Esophagus (tissue), 2 donors: ENCODE measurements around the gene IFNL1. TPM values are rescaled to one million over a fixed set of nuclear protein-coding genes. Genes with fewer than 3 reads are reported as not detected.
"Not testable (repeated sequence)": the region's sequence is repeated elsewhere in the genome, so short reads cannot be mapped to it uniquely, and the experiment has no call there.

Experiments
- H3K27ac ChIP-seq, 2 donors: one replicate each; pipeline ENCODE4 v1.5.1; 2013; ENCODE audit warnings: low read depth in 2 of 2, mild to moderate bottlenecking in 2 of 2, inconsistent platforms in 1 of 2, low read length in 1 of 2, moderate library complexity in 1 of 2
- H3K27me3 ChIP-seq, 2 donors: one replicate each; pipeline ENCODE4 v1.6.1; 2013; ENCODE audit warnings: low read length in 2 of 2, control low read depth in 1 of 2, mild to moderate bottlenecking in 1 of 2; ENCODE audit not compliant: insufficient read depth in 2 of 2, control insufficient read depth in 1 of 2
- H3K36me3 ChIP-seq, 2 donors: one replicate each; pipeline ENCODE4 v1.6.1; 2013; ENCODE audit warnings: low read length in 1 of 2; ENCODE audit not compliant: control insufficient read depth in 2 of 2, insufficient read depth in 2 of 2
- H3K4me1 ChIP-seq, 2 donors: one replicate each; pipeline ENCODE4 v1.6.1; 2013; ENCODE audit warnings: low read length in 1 of 2; ENCODE audit not compliant: control insufficient read depth in 2 of 2, insufficient read depth in 2 of 2
- H3K4me3 ChIP-seq, 2 donors: one replicate each; pipeline ENCODE4 v1.5.1; 2013; ENCODE audit warnings: low read length in 2 of 2, mild to moderate bottlenecking in 2 of 2, low read depth in 1 of 2, moderate library complexity in 1 of 2
- H3K9me3 ChIP-seq, 2 donors: one replicate each; pipeline ENCODE4 v1.6.1; 2013; ENCODE audit warnings: mild to moderate bottlenecking in 2 of 2, low read depth in 1 of 2, low read length in 1 of 2, moderate library complexity in 1 of 2; ENCODE audit not compliant: control insufficient read depth in 2 of 2, insufficient read depth in 1 of 2
- WGBS, 2 donors: extraction: QIAGEN DNeasy Blood & Tissue Kit; methylation state at CpG; one replicate each; pipeline ENCODE4 v1.1.7; 2013; 5-methylcytosine and 5-hydroxymethylcytosine counted together
- polyA plus RNA-seq, 2 donors: library from polyadenylated mRNA; stranded (reverse); fragments of 200-250 nt; gene quantifications; one replicate each; pipeline ENCODE4 v1.2.3, GENCODE V29; 2013
- donor health status: healthy with polysubstance abuse.
- donor health status: Bipolar disorder and iron deficiency.

IFNL1 gene
- polyA plus RNA-seq, 2 donors: not detected

DNA sequence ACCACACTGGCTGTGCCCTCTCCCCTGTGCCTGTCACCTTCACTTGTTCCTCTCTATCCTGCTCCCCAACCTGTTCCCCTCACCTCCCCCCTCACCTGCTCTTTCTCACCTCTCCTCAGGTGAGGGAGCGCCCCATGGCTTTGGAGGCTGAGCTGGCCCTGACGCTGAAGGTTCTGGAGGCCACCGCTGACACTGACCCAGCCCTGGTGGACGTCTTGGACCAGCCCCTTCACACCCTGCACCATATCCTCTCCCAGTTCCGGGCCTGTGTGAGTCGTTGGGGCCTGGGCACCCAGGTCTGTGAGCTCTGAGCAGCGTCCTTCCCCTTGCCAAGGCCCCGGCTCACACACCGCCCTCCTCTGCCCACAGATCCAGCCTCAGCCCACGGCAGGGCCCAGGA lies 26.8 kb upstream of the IFNL1 start:
- not testable (repeated sequence) for H3K27me3 ChIP-seq, H3K4me1 ChIP-seq, H3K36me3 ChIP-seq, H3K9me3 ChIP-seq, H3K27ac ChIP-seq, H3K4me3 ChIP-seq
- 72 to 79% methylated on average over 10 of the region's 10 CpGs for WGBS, 2 donors

- Histone ChIP-seq H3K4me1 (no peaks in the 10 kb centered on the region), H3K27ac (no peak overlapping the region), H3K9me3 (no peaks in the 10 kb centered on the region), H3K36me3 (no peaks in the 10 kb centered on the region), H3K4me3 (no peak overlapping the region), H3K27me3 (peaks cover 0 to 1% of the 10 kb centered on the region in 2 donors)
- 68 to 76% methylated on average over 9 of the region's 9 CpGs for WGBS, 2 donors
Measured at GRCh38 chr19:39270036-39270871, 26.0 kb upstream of the IFNL1 start.

- not testable (repeated sequence) for H3K9me3 ChIP-seq, H3K4me3 ChIP-seq, H3K27ac ChIP-seq, H3K36me3 ChIP-seq, H3K27me3 ChIP-seq, H3K4me1 ChIP-seq
- WGBS, 2 donors: 80 to 83% methylated on average over 5 of the region's 5 CpGs
Measured at GRCh38 chr19:39273859-39274258, 22.3 kb upstream of the IFNL1 start.

- Histone ChIP-seq H3K4me3 (no peak overlapping the region), H3K4me1 (no peaks in the 10 kb centered on the region), H3K27me3 (no peaks in the 10 kb centered on the region), H3K36me3 (no peaks in the 10 kb centered on the region), H3K9me3 (no peaks in the 10 kb centered on the region), H3K27ac (no peak overlapping the region)
- 78 to 85% methylated on average over 5 of the region's 5 CpGs for WGBS, 2 donors
Measured at GRCh38 chr19:39275578-39275977, 20.6 kb upstream of the IFNL1 start.

GRCh38 chr19:39276740-39277139 lies 19.5 kb upstream of the IFNL1 start:
- no peak overlapping the region for H3K4me3 ChIP-seq
- WGBS, 2 donors: 85 to 90% methylated on average over 5 of the region's 5 CpGs
- no peaks in the 10 kb centered on the region for H3K27me3 ChIP-seq
- H3K36me3 ChIP-seq: no peaks in the 10 kb centered on the region
- peaks cover 0 to 4% of the 10 kb centered on the region in 2 donors for H3K9me3 ChIP-seq
- no peaks in the 10 kb centered on the region for H3K4me1 ChIP-seq
- no peak overlapping the region for H3K27ac ChIP-seq

- Histone ChIP-seq H3K9me3 (peaks cover 0 to 4% of the 10 kb centered on the region in 2 donors), H3K4me1 (no peaks in the 10 kb centered on the region), H3K4me3 (no peak overlapping the region), H3K36me3 (no peaks in the 10 kb centered on the region), H3K27ac (no peak overlapping the region), H3K27me3 (no peaks in the 10 kb centered on the region)
- WGBS, 2 donors: 74 to 77% methylated on average over 7 of the region's 7 CpGs
Measured at GRCh38 chr19:39277598-39277997, 18.6 kb upstream of the IFNL1 start.

DNA sequence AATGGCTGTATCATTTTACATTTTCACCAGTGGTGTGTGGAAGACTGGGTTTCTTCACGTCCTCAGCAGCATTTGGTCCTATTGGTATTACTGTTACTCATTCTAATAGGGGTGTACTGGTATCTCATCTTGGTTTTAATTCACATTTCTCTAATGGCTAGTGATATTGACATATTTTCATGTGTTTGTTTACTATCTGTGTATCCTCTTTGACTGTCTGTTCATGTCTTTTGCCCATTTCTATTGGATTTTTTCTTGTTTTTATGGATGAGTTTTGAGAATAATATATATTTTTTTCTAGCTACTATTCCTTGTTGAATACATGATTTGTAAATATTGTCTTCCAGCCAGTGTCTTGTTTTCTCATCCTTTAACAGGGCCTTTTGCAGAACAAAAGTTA lies 14.2 kb upstream of the IFNL1 start:
- Histone ChIP-seq H3K4me1 (no peaks in the 10 kb centered on the region), H3K27me3 (no peaks in the 10 kb centered on the region), H3K36me3 (no peaks in the 10 kb centered on the region), H3K9me3 (peaks cover 0 to 4% of the 10 kb centered on the region in 2 donors), H3K4me3 (no peak overlapping the region), H3K27ac (no peak overlapping the region)
- WGBS, 2 donors: 56 to 67% methylated on average over 1 of the region's 1 CpG

DNA sequence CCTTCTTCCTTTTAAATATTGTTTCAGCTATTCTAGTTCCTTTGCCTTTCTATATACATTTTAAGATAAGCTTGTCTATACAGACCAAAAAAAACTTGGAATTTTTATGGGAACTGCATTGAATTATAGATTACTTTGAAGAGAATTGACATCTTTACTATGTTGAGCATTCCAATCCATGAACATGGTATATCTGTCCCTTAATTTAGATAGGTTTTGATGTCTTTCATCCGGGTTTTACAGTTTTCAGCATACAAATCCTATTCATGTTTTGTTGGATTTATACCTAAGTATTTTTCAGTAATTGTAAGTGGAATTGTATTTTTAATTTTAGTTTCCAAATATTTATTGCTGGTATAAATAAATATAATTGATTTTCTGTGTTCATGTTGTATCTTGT lies 12.2 kb upstream of the IFNL1 start:
- 83% methylated on average over 1 of the region's 1 CpG for WGBS, 2 donors
- Histone ChIP-seq H3K9me3 (peaks cover 0 to 4% of the 10 kb centered on the region in 2 donors), H3K4me3 (no peak overlapping the region), H3K27me3 (no peaks in the 10 kb centered on the region), H3K4me1 (no peaks in the 10 kb centered on the region), H3K36me3 (no peaks in the 10 kb centered on the region), H3K27ac (no peak overlapping the region)

DNA sequence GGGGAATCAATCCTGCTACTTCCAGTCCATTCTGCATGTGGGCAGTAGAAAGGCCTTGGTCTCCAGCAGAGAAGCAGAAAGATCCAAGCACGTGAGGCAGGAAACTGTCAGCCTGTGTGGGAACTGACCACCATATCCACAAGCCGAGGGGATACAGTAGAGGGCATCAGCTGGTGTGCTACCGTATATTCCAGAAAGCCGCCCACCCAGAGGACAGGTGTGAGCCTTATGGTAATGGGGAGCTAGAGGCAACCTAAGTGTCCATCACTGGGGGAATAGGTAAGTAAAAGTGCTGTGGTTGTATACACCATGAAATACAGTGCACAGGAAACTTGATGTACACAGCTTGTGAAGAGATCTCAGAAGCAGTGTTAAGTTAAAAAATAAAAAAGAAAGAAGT lies 2.8 kb upstream of the IFNL1 start:
- no peaks in the 10 kb centered on the region for H3K9me3 ChIP-seq
- no peaks in the 10 kb centered on the region for H3K36me3 ChIP-seq
- 64 to 77% methylated on average over 4 of the region's 4 CpGs for WGBS, 2 donors
- peaks cover 0 to 4% of the 10 kb centered on the region in 2 donors for H3K27me3 ChIP-seq
- H3K4me1 ChIP-seq: no peaks in the 10 kb centered on the region
- no peak overlapping the region for H3K4me3 ChIP-seq
- no peak overlapping the region for H3K27ac ChIP-seq

DNA sequence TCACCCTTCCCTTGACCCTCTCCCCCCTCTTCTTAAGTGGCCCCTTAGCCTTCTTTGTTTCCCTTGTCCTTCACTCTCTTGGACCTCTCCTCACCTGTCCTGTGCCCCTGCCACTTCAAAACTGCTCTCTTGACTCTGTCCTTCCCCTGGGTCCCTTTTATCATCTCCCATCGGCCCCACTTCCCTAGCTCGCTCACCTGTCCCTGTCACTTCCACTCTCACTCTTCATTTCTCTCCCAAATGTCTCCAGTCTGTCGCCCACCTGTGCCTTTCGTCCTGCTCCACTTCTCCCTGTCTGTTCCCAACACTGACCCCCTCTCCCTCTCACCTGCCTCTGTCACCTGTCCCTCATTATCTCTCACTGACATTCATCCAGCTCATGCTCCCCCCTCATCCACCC lies 699 bp downstream of the IFNL1 start:
- 84 to 88% methylated on average over 4 of the region's 4 CpGs for WGBS, 2 donors

More for the DNA sequence above, 699 bp downstream of the IFNL1 start:
- Histone ChIP-seq H3K27ac (no peak overlapping the region), H3K9me3 (no peaks in the 10 kb centered on the region), H3K36me3 (no peaks in the 10 kb centered on the region), H3K4me1 (no peaks in the 10 kb centered on the region), H3K4me3 (no peak overlapping the region), H3K27me3 (no peaks in the 10 kb centered on the region)
